Small intestine (tissue), 7 donors: ENCODE results near the gene MARCHF10. TPM values are rescaled to one million over a fixed set of nuclear protein-coding genes. Genes with fewer than 3 reads are reported as not detected.

Source experiments
- DNase-seq, 2 donors: peaks; one replicate each; pipeline versions ENCODE4 v3.0.0 to v3.0.0-alpha.2; 2013
- FAIRE-seq: peaks from 2 replicates; lab custom pipeline; 2012; peaks lifted over from hg19 to GRCh38; lab: Jason Lieb, UNC
- H3K27ac ChIP-seq, 3 donors: one replicate each; pipeline ENCODE4 v1.5.1; 2013; ENCODE audit warnings: low read length in 2 of 3, mild to moderate bottlenecking in 2 of 3, control low read depth in 1 of 3, inconsistent platforms in 1 of 3, low read depth in 1 of 3, moderate library complexity in 1 of 3
- H3K27me3 ChIP-seq, 3 donors: one replicate each; pipeline ENCODE4 v1.6.1; 2013; ENCODE audit warnings: low read length in 3 of 3, inconsistent platforms in 1 of 3; ENCODE audit not compliant: control insufficient read depth in 3 of 3, insufficient read depth in 3 of 3
- H3K36me3 ChIP-seq, 3 donors: one replicate each; pipeline ENCODE4 v1.6.1; 2013; ENCODE audit warnings: low read length in 3 of 3, inconsistent platforms in 1 of 3, low read depth in 1 of 3, mild to moderate bottlenecking in 1 of 3, moderate library complexity in 1 of 3; ENCODE audit not compliant: control insufficient read depth in 3 of 3, insufficient read depth in 2 of 3
- H3K4me1 ChIP-seq, 3 donors: one replicate each; pipeline ENCODE4 v1.6.1; 2013; ENCODE audit warnings: low read length in 2 of 3, inconsistent platforms in 1 of 3, low read depth in 1 of 3, mild to moderate bottlenecking in 1 of 3, moderate library complexity in 1 of 3; ENCODE audit not compliant: control insufficient read depth in 3 of 3, insufficient read depth in 2 of 3
- H3K4me3 ChIP-seq, 3 donors: one replicate each; pipeline ENCODE4 v1.5.1; 2013; ENCODE audit warnings: low read length in 3 of 3, control low read depth in 1 of 3, inconsistent platforms in 1 of 3, low read depth in 1 of 3, mild to moderate bottlenecking in 1 of 3, moderate library complexity in 1 of 3
- H3K9me3 ChIP-seq, 2 donors: one replicate each; pipeline ENCODE4 v1.6.1; 2013; ENCODE audit warnings: low read depth in 1 of 2, low read length in 1 of 2; ENCODE audit not compliant: control insufficient read depth in 2 of 2, insufficient read depth in 1 of 2
- WGBS, 3 donors: extraction: QIAGEN DNeasy Blood & Tissue Kit; methylation state at CpG; one replicate each; pipeline ENCODE4 v1.1.7; 2013; 5-methylcytosine and 5-hydroxymethylcytosine counted together
- polyA plus RNA-seq, 4 donors: library from polyadenylated mRNA; stranded (reverse) in 3 of 4; unstranded in 1 of 4; fragments of 200-250 nt in 3 of 4; fragments of 120-200 nt in 1 of 4; gene quantifications; one replicate each; pipeline versions ENCODE4 v1.2.1 to v1.2.3, GENCODE V29; 2013
- donor health status: healthy with polysubstance abuse.
- donor health status: control.
- donor health status: control.
- donor health status: Bipolar disorder and iron deficiency.
- donor health status: healthy.

Gene MARCHF10
- polyA plus RNA-seq, 4 donors, result 0.10 to 0.13 TPM; not detected in 2

DNA sequence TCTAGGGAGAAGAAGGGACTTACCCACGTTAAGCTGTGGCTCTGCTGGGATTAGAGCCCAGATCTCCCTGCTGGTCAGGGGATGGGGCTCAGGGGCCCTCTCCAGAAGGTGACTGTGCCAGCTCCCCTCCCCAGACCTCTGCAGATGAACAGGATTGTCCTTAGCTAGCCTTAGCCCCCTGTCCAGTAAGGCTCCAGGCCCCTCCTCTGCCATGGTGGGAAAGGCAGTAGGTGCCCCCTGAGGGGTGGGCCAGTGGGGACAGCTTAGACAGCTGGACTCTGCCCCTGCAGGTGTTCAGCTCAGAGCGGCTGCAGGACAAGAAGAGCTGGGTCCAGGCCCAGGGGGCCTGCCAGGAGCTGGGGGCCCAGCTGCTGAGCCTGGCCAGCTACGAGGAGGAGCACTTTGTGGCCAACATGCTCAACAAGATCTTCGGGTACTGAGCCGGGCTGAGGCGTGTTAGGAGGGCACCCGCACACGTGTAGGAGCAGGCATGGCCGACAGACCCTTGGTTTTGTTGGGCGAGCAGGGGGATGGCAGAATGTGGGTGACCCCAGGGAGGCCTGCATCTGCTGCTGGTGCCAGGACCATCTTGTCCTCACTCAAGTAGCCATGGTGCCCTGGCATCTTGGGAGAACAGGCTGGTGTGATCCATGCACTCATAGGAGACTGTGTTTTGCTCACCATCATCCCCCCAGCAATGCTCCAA is 129.7 kb downstream of the MARCHF10 start:
- DNase-seq, result no peak
- Histone ChIP-seq H3K27me3 (no peaks in the 10 kb centered on the region), H3K4me1 (no peaks in the 10 kb centered on the region), H3K9me3 (no peaks in the 10 kb centered on the region), H3K36me3 (peaks cover 0 to 14% (median 0%) of the 10 kb centered on the region in 3 donors), H3K27ac (no peak overlapping the region), H3K4me3 (no peak overlapping the region)
- 80 to 86% (median 81%) methylated on average over 10 of the region's 10 CpGs for WGBS, 3 donors
- FAIRE-seq, result no peak

DNA sequence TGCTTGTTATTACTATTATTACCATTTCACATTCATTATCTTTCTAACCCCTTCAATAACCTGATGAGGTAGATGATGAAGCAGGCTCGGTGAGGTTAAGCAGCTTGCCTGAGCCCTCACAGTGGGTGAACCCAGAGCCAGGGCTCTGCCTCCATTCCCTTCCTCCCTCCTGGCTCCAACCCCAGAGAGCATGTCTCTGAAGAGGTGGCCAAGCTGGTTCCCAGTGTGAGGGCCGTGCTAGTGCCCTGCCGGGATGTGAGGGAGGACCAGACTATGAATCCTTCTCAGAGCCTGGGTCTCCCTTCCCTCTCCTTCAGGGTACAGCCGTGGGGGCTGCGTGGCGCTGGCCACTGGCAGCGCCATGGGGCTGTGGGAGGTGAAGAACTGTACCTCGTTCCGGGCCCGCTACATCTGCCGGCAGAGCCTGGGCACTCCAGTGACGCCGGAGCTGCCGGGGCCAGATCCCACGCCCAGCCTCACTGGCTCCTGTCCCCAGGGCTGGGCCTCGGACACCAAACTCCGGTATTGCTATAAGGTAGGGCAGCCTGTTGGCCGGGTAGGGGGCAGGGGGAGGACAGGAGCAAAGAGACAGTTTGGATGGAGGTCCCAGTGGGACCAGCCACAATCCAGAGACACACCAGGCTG is 131.0 kb downstream of the MARCHF10 start:
- Histone ChIP-seq H3K4me1 (no peaks in the 10 kb centered on the region), H3K9me3 (no peaks in the 10 kb centered on the region), H3K27me3 (no peaks in the 10 kb centered on the region), H3K36me3 (peaks cover 0 to 14% (median 0%) of the 10 kb centered on the region in 3 donors), H3K27ac (no peak overlapping the region), H3K4me3 (no peak overlapping the region)
- FAIRE-seq, result no peak
- no peak for DNase-seq
- WGBS, 3 donors, result 87 to 93% (median 90%) methylated on average over 18 of the region's 18 CpGs

DNA sequence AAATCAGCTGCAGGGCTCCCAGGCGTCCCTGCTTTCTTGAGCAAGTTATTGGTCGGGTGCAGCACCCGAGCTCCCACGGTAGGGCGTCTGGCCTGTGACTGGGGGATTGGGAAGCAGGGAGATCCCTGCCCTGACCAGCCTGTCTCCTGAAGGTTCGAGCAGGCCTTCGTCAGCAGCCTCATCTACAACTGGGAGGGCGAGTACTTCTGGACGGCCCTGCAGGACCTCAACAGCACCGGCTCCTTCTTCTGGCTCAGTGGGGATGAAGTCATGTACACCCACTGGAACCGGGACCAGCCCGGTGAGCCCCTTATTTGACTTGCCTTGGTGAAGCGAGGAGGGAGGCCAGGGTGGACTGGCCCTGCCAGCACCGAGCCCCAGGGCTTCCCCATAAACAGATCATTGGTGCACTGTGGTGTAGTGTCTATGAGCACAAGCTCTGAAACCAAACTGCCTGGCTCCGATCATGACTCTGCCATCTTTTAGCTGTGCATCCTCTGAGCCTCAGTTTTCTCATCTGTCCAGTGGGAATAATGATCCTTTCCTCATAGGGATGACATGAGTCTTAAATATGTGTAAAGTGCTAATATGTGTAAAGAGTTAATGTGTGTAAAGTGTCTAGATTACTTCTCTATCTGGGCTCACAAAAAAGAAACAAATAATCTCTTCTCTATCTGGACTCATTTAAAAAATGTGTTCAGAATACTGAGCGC is 131.7 kb downstream of the MARCHF10 start:
- H3K27me3 ChIP-seq, result no peaks in the 10 kb centered on the region
- no peak overlapping the region for H3K4me3 ChIP-seq
- H3K36me3 ChIP-seq, result peaks cover 0 to 11% (median 0%) of the 10 kb centered on the region in 3 donors
- DNase-seq (no peak), FAIRE-seq (no peak)
- H3K4me1 ChIP-seq, result no peaks in the 10 kb centered on the region
- H3K27ac ChIP-seq, result no peak overlapping the region
- WGBS, 3 donors, result 83 to 91% (median 87%) methylated on average over 16 of the region's 16 CpGs
- H3K9me3 ChIP-seq, result no peaks in the 10 kb centered on the region

DNA sequence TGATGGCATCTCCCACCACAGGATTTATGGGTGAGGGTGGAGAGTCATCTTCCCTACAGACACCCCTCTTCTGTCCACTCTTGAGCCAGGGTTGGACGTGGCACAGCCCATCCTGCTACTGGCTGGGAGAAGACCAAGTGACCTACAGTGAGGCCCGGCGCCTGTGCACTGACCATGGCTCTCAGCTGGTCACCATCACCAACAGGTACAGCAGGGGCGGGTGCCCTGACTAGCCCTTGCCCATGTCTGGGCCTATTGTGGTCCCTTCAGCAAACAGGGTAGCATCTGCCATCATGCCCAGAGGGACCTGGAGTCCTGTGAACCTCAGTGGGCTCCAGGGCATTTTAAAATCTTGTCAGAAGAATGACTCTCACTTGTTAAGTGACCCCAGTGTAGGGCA is 132.4 kb downstream of the MARCHF10 start:
- Histone ChIP-seq H3K4me1 (no peaks in the 10 kb centered on the region), H3K4me3 (no peak overlapping the region), H3K36me3 (peaks cover 0 to 14% (median 0%) of the 10 kb centered on the region in 3 donors), H3K9me3 (no peaks in the 10 kb centered on the region), H3K27ac (no peak overlapping the region), H3K27me3 (no peaks in the 10 kb centered on the region)
- 69 to 87% (median 82%) methylated on average over 4 of the region's 4 CpGs for WGBS, 3 donors
- DNase-seq (no peak), FAIRE-seq (no peak)

DNA sequence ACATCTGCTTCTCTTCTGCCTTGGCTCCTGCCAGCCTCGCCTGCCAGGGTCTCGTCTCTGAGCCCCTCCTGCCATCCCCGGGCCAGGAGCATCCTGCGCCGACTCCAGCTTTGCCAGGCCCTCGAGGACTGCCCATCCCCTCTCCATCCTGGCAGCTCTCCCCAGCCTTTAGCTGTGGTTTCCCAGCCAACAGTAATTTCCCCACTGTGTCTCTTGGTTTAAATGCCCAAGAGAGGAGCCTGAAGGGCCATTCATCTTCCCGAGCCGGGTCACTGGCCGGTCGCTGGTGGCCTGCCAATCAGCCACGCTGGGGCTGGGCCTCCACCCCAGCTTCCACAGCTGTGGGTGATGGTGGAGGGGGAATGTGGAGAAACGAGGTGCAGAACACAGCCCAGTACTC is 132.9 kb downstream of the MARCHF10 start:
- Histone ChIP-seq H3K9me3 (no peaks in the 10 kb centered on the region), H3K27ac (no peak overlapping the region), H3K4me3 (no peak overlapping the region), H3K36me3 (peaks cover 0 to 16% (median 0%) of the 10 kb centered on the region in 3 donors), H3K4me1 (no peaks in the 10 kb centered on the region), H3K27me3 (peaks cover 0 to under 1% (median 0%) of the 10 kb centered on the region in 3 donors)
- DNase-seq (no peak), FAIRE-seq (no peak)
- WGBS, 3 donors, result 53 to 71% (median 68%) methylated on average over 11 to 12 of the region's 12 CpGs

DNA sequence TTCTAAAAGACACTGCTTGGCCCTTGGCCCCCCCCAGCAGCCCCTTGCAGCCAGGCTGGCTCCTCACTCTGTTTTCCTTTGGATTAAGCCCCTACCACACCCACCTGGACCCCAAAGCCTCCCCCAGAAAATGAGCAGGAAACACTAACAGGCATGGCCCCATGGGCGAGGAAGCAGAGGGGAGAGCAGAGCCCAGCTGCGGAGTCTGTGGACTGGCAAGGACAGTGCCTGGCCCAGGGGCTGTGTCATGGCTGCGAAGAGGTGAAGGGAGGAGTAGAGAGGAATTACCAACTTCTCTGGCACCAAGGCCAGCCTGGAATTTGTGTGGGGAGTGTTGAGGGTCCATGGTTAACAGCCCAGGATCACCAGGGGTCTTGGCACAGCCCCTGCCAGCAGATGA is 133.3 kb downstream of the MARCHF10 start:
- Histone ChIP-seq H3K27me3 (peaks cover 0 to 4% (median 0%) of the 10 kb centered on the region in 3 donors), H3K4me3 (no peak overlapping the region), H3K9me3 (no peaks in the 10 kb centered on the region), H3K36me3 (peaks cover 0 to 14% (median 0%) of the 10 kb centered on the region in 3 donors), H3K4me1 (no peaks in the 10 kb centered on the region), H3K27ac (no peak overlapping the region)
- WGBS, 3 donors, result 76 to 80% (median 76%) methylated on average over 3 of the region's 3 CpGs
- DNase-seq (no peak), FAIRE-seq (no peak)

DNA sequence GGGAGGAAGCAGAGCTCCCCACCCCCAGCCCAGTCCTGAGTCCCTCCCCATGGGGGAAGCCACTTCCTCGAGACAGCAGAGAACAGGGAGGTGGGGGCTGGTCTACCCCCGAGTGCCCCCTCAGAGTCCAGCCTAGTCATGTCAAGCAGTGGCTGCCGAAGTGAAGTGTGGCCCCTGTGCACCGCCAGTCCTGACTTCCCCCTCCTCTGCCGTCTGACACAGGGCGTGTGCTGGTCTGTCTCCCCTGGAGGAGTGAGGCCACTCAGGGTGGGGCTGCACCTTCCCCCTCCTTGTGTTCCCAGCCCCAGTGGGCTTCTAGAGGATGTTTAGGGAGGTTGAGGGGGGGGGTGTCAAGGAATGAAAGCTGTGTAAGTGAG is 133.8 kb downstream of the MARCHF10 start:
- 43 to 73% (median 52%) methylated on average over 4 to 6 of the region's 6 CpGs for WGBS, 3 donors
- H3K27me3 ChIP-seq, result peaks cover 0 to 5% (median 0%) of the 10 kb centered on the region in 3 donors
- no peaks in the 10 kb centered on the region for H3K4me1 ChIP-seq
- DNase-seq (no peak), FAIRE-seq (no peak)
- H3K9me3 ChIP-seq, result no peaks in the 10 kb centered on the region
- H3K27ac ChIP-seq, result no peak overlapping the region
- H3K4me3 ChIP-seq, result no peak overlapping the region
- peaks cover 0 to 14% (median 0%) of the 10 kb centered on the region in 3 donors for H3K36me3 ChIP-seq

DNA sequence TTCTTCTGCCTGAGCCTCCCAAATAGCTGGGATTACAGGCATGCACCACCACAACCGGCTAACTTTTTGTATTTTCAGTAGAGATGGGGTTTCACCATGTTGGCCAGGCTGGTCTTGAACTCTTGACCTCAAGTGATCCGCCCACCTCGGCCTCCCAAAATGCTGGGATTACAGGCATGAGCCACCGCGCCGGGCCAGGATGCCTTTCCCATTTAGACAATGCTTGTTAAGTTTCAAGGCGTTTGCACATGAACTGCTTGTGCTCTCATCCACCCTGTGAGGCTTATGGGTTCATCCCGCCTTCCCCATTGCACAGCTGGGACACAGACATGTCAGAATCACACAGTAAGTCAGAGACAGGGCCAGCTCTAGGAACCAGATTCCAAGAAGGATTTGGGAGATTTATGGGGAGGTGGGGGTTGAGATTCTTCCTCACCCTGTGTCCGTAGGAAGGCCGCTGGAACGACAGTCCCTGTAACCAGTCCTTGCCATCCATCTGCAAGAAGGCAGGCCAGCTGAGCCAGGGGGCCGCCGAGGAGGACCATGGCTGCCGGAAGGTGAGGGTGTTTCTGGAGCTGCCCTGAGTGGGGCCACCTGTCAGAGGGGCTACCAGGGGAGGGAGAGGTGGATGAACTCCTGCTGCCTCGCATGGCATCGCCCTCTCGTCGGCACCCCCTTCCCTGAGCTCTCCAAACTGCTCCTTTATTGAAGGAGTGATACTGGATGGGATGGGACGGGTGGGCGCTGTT is 134.3 kb downstream of the MARCHF10 start:
- H3K27ac ChIP-seq, result no peak overlapping the region
- no peak overlapping the region for H3K4me3 ChIP-seq
- no peaks in the 10 kb centered on the region for H3K9me3 ChIP-seq
- H3K36me3 ChIP-seq, result peaks cover 0 to 14% (median 0%) of the 10 kb centered on the region in 3 donors
- WGBS, 3 donors, result 81 to 83% (median 82%) methylated on average over 20 of the region's 20 CpGs
- H3K4me1 ChIP-seq, result no peaks in the 10 kb centered on the region
- FAIRE-seq (no peak), DNase-seq (no peak)
- H3K27me3 ChIP-seq, result peaks cover 0 to 5% (median 0%) of the 10 kb centered on the region in 3 donors
